ENCODE data around the gene MRPL27.
A peak's percentile ranks its signal among the peaks of the same experiment; 100 is the strongest.

Gene MRPL27

GRCh38 chr17:50382931-50383330 is 9.9 kb upstream of the MRPL27 start:
- no peak for DNase-seq

- no peak for DNase-seq
Measured at GRCh38 chr17:50381920-50382319, 8.9 kb upstream of the MRPL27 start.

DNA sequence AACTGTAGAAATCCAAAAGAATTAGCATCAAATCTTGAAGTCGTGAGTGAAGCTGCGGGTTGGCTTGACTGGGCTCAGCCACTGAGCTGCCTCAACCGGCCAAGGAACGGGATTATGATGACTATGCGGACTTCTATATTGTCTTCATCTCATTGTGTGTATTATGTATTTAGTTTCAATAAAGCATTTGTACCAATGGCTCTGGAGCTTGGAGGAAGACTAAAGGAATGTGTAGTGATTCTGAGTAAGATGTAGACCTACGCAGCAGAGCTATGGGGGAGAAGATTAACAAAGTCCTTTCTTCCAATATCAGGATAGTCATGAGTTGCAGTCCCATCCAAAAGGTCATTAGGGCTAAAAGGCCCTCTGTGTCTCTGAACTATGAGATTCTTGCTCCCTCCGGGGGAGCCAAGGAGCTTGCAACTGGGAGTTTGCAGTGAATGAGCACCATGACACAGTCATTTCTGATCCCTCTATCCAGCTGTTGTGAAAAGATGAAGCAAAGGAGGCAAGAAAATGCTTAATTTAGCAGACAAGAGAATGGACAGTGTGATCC is 8.4 kb upstream of the MRPL27 start:
- DNase-seq: no peak

- no peak for DNase-seq
Measured at GRCh38 chr17:50380369-50381259, 7.6 kb upstream of the MRPL27 start.

GRCh38 chr17:50379351-50380132 is 6.6 kb upstream of the MRPL27 start:
- no peak for DNase-seq

DNA sequence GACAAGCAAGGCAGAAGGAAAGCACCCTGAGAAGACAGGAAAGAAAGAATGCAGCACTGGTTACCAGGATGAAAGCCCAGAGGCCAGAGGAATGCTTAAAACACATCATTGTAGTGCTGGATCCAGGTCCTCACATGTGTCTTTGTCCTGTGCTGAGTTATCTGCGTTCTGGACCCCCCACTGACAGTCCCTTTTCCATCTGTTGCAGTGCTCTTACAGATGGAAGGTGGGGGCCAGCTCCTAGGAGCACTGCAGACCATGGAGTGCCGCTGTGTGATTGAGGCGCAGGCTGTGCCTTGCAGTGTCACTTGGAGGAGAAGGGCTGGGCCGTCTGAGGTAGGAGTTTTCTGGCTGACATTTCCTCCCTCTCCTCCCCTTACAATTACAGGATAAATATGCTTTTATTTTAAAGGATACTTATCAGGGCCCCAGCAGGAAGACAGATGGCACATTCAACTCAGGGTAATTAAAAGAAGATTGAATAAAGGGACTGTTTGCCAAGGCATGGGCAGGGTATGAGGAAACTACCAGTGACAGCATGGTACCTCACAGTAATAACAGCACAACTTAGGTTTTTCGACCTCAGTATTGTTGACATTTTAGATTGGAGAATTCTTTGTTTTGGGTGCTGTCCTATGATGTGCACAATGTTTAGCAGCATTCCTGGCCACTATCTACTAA is 3.0 kb upstream of the MRPL27 start:
- no peak for DNase-seq

GRCh38 chr17:50373705-50374104 is 721 bp upstream of the MRPL27 start:
- DNase-seq: no peak

- DNase-seq: no peak
Measured at GRCh38 chr17:50372222-50372757, 694 bp downstream of the MRPL27 start.

DNA sequence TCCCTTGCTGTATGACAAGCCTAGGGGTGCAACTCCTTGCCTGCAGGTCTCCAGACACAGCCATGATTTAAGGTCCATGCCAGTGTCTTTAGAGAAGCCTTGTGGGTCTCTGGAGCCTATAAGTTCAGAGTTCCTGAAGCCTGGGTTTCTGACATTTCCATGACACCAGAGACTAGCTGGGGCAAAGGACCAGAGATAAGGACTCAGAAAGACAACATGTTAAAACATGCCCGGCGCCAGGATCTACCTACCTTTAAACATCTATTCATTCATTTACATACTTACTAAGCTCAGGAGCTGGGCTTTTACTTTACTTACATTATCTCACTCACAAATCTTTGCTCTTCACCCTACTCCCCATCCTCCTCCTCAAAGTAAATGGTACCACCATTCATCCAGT is 1.5 kb downstream of the MRPL27 start:
- DNase-seq: no peak

GRCh38 chr17:50370052-50370451 is 2.9 kb downstream of the MRPL27 start:
- DNase-seq: no peak

- no peak for DNase-seq
Measured at GRCh38 chr17:50367401-50367800, 5.6 kb downstream of the MRPL27 start.

- no peak for DNase-seq
Measured at GRCh38 chr17:50365649-50366393, 7.2 kb downstream of the MRPL27 start.

GRCh38 chr17:50365165-50365564 is 7.8 kb downstream of the MRPL27 start:
- no peak for DNase-seq

GRCh38 chr17:50364715-50365114 is 8.3 kb downstream of the MRPL27 start:
- DNase-seq: peak; percentile 23

DNA sequence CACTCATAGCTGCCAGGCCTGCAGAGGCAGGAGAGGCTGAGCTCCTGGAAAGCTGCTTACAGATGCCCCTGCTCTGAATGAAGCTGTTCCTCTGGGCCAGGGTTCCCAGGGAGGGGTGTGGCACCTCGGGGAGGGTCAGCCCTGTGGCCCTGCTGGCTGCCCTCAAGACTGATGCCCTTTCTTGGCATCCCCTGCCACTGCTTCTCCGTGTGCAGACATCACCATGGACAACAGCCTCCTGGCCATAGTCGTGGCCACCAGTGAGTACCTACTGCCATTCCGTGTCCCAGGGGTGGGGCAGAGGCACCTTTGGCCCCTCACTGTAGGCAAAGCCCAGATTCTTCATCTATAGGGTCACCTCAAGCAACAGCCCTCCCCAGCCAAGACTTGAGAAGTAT is 8.9 kb downstream of the MRPL27 start:
- DNase-seq: no peak

GRCh38 chr17:50363217-50364060 is 9.5 kb downstream of the MRPL27 start:
- no peak for DNase-seq

GRCh38 chr17:50362661-50363060 is 10.3 kb downstream of the MRPL27 start:
- DNase-seq: no peak

- DNase-seq: no peak
Measured at GRCh38 chr17:50361561-50362480, 11.2 kb downstream of the MRPL27 start.

DNA sequence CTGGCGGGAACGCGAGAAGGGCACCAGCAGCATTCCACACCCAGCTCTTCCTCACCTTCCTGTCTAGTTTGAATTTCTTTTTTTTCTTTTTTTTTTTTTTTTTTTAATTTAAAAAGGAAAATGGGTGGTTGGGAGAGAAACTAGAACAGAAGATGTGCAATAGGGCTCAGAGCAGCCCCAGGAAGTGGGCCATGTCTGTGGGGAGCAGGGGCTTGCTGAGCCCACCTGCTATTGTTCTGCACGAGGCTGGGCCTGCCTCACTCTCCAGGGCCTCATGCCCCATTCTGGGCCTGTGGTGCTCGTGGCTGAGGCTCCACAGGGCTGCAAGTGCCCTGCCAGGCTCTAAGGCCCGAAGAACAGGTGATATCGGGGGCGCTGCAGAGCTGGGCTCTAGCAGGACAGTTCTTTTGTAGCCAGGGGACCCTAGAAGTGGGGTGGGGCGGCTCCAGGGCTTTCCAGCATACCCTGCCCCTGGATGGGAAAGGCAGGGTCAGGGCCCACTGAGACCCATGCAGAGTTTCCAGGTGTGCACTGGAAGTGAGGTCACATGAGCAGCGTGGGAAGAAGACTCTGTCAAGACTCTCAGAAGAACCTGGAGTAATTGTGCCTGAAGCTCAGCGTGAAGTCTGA is 12.4 kb downstream of the MRPL27 start:
- DNase-seq: no peak

All from amniotic stem cell (primary cell).